DND-41 (cell line): ENCODE measurements around the gene MATR3.

Experiments used
- EZH2 ChIP-seq: IDR thresholded peaks from 3 replicates; pipeline ENCODE4 v1.6.1; 2012; ENCODE audit warnings: borderline replicate concordance, low read depth, mild to moderate bottlenecking, moderate library complexity, low read length, inconsistent platforms; ENCODE audit not compliant: severe bottlenecking
- TF ChIP-seq, protein P1 (sequence below): IDR thresholded peaks from 2 replicates; pipeline ENCODE4 v1.5.1; 2012; ENCODE audit warnings: borderline replicate concordance, low read length, moderate library complexity, mild to moderate bottlenecking; ENCODE audit not compliant: poor library complexity, severe bottlenecking; ENCODE audit errors: extremely low read depth

DNA sequence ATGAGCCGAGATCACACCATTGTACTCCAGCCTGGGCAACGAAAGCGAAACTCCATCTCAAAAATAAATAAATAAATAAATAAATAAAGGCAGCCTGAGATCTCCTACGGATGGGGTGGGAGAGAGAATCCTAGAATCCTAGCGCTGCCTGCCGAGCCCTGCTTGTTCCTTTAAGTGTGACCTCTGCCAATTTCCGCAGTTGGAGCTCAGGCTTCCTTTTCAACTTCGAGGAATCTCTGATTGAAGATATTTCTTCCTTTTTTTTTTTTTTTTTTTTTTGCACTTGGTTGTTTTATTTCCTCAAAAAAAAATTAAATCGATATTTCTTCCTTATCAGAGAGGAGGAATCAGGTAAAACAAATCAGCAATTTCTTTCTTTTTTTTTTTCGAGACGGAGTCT lies 27.3 kb upstream of the MATR3 start:
- TF ChIP-seq, protein P1, sequence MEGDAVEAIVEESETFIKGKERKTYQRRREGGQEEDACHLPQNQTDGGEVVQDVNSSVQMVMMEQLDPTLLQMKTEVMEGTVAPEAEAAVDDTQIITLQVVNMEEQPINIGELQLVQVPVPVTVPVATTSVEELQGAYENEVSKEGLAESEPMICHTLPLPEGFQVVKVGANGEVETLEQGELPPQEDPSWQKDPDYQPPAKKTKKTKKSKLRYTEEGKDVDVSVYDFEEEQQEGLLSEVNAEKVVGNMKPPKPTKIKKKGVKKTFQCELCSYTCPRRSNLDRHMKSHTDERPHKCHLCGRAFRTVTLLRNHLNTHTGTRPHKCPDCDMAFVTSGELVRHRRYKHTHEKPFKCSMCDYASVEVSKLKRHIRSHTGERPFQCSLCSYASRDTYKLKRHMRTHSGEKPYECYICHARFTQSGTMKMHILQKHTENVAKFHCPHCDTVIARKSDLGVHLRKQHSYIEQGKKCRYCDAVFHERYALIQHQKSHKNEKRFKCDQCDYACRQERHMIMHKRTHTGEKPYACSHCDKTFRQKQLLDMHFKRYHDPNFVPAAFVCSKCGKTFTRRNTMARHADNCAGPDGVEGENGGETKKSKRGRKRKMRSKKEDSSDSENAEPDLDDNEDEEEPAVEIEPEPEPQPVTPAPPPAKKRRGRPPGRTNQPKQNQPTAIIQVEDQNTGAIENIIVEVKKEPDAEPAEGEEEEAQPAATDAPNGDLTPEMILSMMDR: no peak
- TF ChIP-seq EZH2: no peak
